GM19455 (cell line): ENCODE measurements around the gene RPS6KB2.
A peak's percentile ranks its signal among the peaks of the same experiment; 100 is the strongest.
"Not testable (repeated sequence)": the region's sequence is repeated elsewhere in the genome, so short reads cannot be mapped to it uniquely, and the experiment has no call there.

ENCODE experiments used
- ATAC-seq: cut with Tn5 transposase; IDR thresholded peaks from one replicate; pipeline ENCODE4 v1.9.1; 2021; ENCODE audit not compliant: unreplicated experiment

RPS6KB2 gene

GRCh38 chr11:67397536-67397935 is 30.8 kb upstream of the RPS6KB2 start:
- ATAC-seq: no peak

- ATAC-seq: no peak
Observed at GRCh38 chr11:67397986-67398660, 30.2 kb upstream of the RPS6KB2 start.

- no peak for ATAC-seq
Observed at GRCh38 chr11:67398661-67399563, 29.4 kb upstream of the RPS6KB2 start.

GRCh38 chr11:67400251-67400941 is 27.9 kb upstream of the RPS6KB2 start:
- ATAC-seq: no peak

- peak; percentile 22 for ATAC-seq
Observed at GRCh38 chr11:67400942-67401494, 27.3 kb upstream of the RPS6KB2 start.

- peak; percentile 53 for ATAC-seq
Observed at GRCh38 chr11:67401495-67402191, 26.7 kb upstream of the RPS6KB2 start, which contains the start of gene PPP1CA. Gene PPP1CA (minus strand): TSS chr11:67401858. CDS start chr11:67401782, 76 bp downstream.

GRCh38 chr11:67402192-67402839 is 26.0 kb upstream of the RPS6KB2 start:
- ATAC-seq: peak; percentile 1

- not testable (repeated sequence) for ATAC-seq
Observed at GRCh38 chr11:67403085-67403484, 25.2 kb upstream of the RPS6KB2 start.

GRCh38 chr11:67404515-67405195 is 23.6 kb upstream of the RPS6KB2 start:
- ATAC-seq: no peak

- no peak for ATAC-seq
Observed at GRCh38 chr11:67405196-67405567, 23.1 kb upstream of the RPS6KB2 start.

- ATAC-seq: no peak
Observed at GRCh38 chr11:67405688-67406339, 22.5 kb upstream of the RPS6KB2 start.

GRCh38 chr11:67406420-67406968 is 21.8 kb upstream of the RPS6KB2 start:
- no peak for ATAC-seq

- no peak for ATAC-seq
Observed at GRCh38 chr11:67406969-67407687, 21.2 kb upstream of the RPS6KB2 start.

GRCh38 chr11:67407688-67408163 is 20.6 kb upstream of the RPS6KB2 start:
- ATAC-seq: no peak

GRCh38 chr11:67408437-67409200 is 19.7 kb upstream of the RPS6KB2 start:
- peak; percentile 8 for ATAC-seq

GRCh38 chr11:67409261-67409666 is 19.0 kb upstream of the RPS6KB2 start:
- ATAC-seq: peak; percentile 62

GRCh38 chr11:67409781-67410368 is 18.4 kb upstream of the RPS6KB2 start:
- no peak for ATAC-seq
